ENCODE data around the gene TBC1D21. TPM values are rescaled to one million over a fixed set of nuclear protein-coding genes. Genes with fewer than 3 reads are reported as not detected.
A peak's percentile ranks its signal among the peaks of the same experiment; 100 is the strongest.

The TBC1D21 gene
- total RNA-seq, 2 donors from 2014 or later: not detected

DNA sequence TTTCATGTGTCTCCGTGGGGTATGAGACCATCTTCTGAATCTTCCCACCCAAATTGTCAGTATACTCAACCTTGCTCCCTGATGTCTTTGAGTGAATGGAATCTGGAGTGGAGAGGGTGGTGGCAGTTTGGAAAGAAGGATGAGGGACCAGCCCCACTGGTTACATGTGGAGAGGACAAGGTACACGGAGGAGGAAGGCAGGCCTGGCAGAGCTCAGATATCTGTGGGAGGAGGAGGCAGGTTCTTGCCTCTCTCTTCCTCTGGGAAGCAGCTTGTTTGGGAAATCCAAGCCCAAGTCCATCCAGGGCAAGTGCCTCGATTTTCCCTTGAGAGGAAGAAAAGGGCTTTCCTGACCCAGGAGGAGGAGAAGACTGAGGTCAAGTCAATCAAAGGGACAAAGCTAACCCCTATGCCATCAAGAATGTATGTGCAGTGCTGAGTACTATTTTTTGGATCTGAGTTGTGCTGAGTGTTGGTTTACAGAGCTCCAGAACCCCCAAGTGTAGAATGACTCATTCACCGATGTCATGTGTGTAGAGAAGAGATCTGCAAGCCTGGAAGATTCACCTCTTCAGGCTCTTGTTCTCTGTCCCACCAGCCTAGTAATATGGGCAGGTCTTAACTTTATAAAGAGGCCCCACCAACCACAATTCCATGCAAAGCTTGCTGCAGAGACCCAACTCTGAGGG, 33.1 kb downstream of the TBC1D21 start:
- Histone ChIP-seq H3K4me3 (no peak overlapping the region), H3K27me3 (replicated peaks; ENCODE audit: insufficient read depth) (no peaks in the 10 kb centered on the region), H3K27ac (no peak overlapping the region), H3K36me3 (no peaks in the 10 kb centered on the region), H3K4me1 (ENCODE audit: control insufficient read depth in 1 of 2, low read depth in 2 of 2) (no peaks in the 10 kb centered on the region), H3K9me3 (no peaks in the 10 kb centered on the region)
- ATAC-seq (ENCODE audit: insufficient number of reproducible peaks, low FRiP score, low read depth) (no peak), DNase-seq (ENCODE audit: low spot score) (no peak)
- TF ChIP-seq, protein P1, sequence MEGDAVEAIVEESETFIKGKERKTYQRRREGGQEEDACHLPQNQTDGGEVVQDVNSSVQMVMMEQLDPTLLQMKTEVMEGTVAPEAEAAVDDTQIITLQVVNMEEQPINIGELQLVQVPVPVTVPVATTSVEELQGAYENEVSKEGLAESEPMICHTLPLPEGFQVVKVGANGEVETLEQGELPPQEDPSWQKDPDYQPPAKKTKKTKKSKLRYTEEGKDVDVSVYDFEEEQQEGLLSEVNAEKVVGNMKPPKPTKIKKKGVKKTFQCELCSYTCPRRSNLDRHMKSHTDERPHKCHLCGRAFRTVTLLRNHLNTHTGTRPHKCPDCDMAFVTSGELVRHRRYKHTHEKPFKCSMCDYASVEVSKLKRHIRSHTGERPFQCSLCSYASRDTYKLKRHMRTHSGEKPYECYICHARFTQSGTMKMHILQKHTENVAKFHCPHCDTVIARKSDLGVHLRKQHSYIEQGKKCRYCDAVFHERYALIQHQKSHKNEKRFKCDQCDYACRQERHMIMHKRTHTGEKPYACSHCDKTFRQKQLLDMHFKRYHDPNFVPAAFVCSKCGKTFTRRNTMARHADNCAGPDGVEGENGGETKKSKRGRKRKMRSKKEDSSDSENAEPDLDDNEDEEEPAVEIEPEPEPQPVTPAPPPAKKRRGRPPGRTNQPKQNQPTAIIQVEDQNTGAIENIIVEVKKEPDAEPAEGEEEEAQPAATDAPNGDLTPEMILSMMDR (IDR thresholded peaks at IDR 0.05): no peak

- TF ChIP-seq, protein P1 (IDR thresholded peaks at IDR 0.05): no peak
- Histone ChIP-seq H3K27ac (no peak overlapping the region), H3K36me3 (no peaks in the 10 kb centered on the region), H3K4me1 (ENCODE audit: control insufficient read depth in 1 of 2, low read depth in 2 of 2) (no peaks in the 10 kb centered on the region), H3K27me3 (replicated peaks; ENCODE audit: insufficient read depth) (no peaks in the 10 kb centered on the region), H3K9me3 (no peaks in the 10 kb centered on the region), H3K4me3 (no peak overlapping the region)
- no peak for DNase-seq (ENCODE audit: low spot score)
- ATAC-seq (ENCODE audit: insufficient number of reproducible peaks, low FRiP score, low read depth): no peak
These were observed 33.7 kb downstream of the TBC1D21 start for GRCh38 chr15:73907035-73907408.

- Histone ChIP-seq H3K4me3 (no peak overlapping the region), H3K27ac (no peak overlapping the region), H3K4me1 (ENCODE audit: control insufficient read depth in 1 of 2, low read depth in 2 of 2) (no peaks in the 10 kb centered on the region), H3K9me3 (no peaks in the 10 kb centered on the region), H3K36me3 (no peaks in the 10 kb centered on the region), H3K27me3 (replicated peaks; ENCODE audit: insufficient read depth) (no peaks in the 10 kb centered on the region)
- TF ChIP-seq, protein P1 (IDR thresholded peaks at IDR 0.05): peak; percentile 88
- ATAC-seq (ENCODE audit: insufficient number of reproducible peaks, low FRiP score, low read depth) (no peak), DNase-seq (ENCODE audit: low spot score) (peak; percentile 58)
These were observed 34.9 kb downstream of the TBC1D21 start for GRCh38 chr15:73908030-73908821.

DNA sequence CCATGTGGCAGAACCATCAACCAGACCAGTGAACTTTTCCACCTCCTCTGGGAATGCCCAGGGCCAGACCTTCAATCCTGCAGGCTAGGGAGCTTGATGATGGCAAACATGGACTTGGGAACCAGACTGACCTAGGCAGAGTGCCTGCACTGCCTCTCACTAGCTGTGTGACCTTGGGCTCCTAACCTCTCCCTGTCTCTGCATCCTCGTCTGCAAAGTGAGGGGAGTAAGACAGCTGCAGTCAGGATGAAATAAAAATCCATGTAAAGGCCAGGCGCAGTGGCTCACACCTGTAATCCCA, 35.4 kb downstream of the TBC1D21 start:
- TF ChIP-seq, protein P1 (IDR thresholded peaks at IDR 0.05): no peak
- no peaks in the 10 kb centered on the region for H3K4me1 ChIP-seq (ENCODE audit: control insufficient read depth in 1 of 2, low read depth in 2 of 2)
- ATAC-seq (ENCODE audit: insufficient number of reproducible peaks, low FRiP score, low read depth): no peak

GRCh38 chr15:73909651-73910050, 36.3 kb downstream of the TBC1D21 start:
- Histone ChIP-seq H3K27me3 (replicated peaks; ENCODE audit: insufficient read depth) (no peaks in the 10 kb centered on the region), H3K4me3 (no peak overlapping the region), H3K27ac (no peak overlapping the region), H3K4me1 (ENCODE audit: control insufficient read depth in 1 of 2, low read depth in 2 of 2) (no peaks in the 10 kb centered on the region), H3K36me3 (no peaks in the 10 kb centered on the region), H3K9me3 (no peaks in the 10 kb centered on the region)
- TF ChIP-seq, protein P1 (IDR thresholded peaks at IDR 0.05): no peak
- ATAC-seq (ENCODE audit: insufficient number of reproducible peaks, low FRiP score, low read depth) (no peak), DNase-seq (ENCODE audit: low spot score) (no peak)

More for the DNA sequence above, 35.4 kb downstream of the TBC1D21 start:
- H3K4me3 ChIP-seq: no peak overlapping the region
- H3K27ac ChIP-seq: no peak overlapping the region
- no peaks in the 10 kb centered on the region for H3K9me3 ChIP-seq
- H3K36me3 ChIP-seq: no peaks in the 10 kb centered on the region
- no peaks in the 10 kb centered on the region for H3K27me3 ChIP-seq (replicated peaks; ENCODE audit: insufficient read depth)
- no peak for DNase-seq (ENCODE audit: low spot score)

All from thoracic aorta (tissue), 2 donors.